Activated CD8-positive, alpha-beta T cell treated with anti-CD3 and anti-CD28 coated beads for 36 hours (primary cell): Measurements from ENCODE around the gene PCDHAC1. TPM values are rescaled to one million over a fixed set of nuclear protein-coding genes. Genes with fewer than 3 reads are reported as not detected.

Experiments
- ATAC-seq: fragments of 200-7000 bp; cut with Tn5 transposase; one replicate; pipeline ENCODE4 v1.10.0; 2021; ENCODE audit warnings: mild to moderate bottlenecking, moderate library complexity
- CTCF ChIA-PET: fragments of 350-600 bp; sonication (Branson Sonifier 250); formaldehyde crosslinking; loops from one replicate; lab custom pipeline; 2021; ENCODE audit warnings: antibody characterized with exemption; lab: Charles Lee
- POLR2A ChIA-PET: fragments of 350-600 bp; sonication (Branson Sonifier 250); formaldehyde crosslinking; loops from one replicate; lab custom pipeline; 2021; ENCODE audit warnings: antibody characterized with exemption; lab: Charles Lee
- DNase-seq: peaks from one replicate; pipeline ENCODE4 v3.0.0-alpha.2; 2020
- H3K27ac Mint-ChIP-seq: one replicate; pipeline ENCODE4 v1.8.0; 2021; ENCODE audit warnings: mild to moderate bottlenecking, mixed read lengths
- H3K27me3 Mint-ChIP-seq: one replicate; pipeline ENCODE4 v1.8.0; 2021; ENCODE audit warnings: mixed read lengths
- H3K36me3 Mint-ChIP-seq: one replicate; pipeline ENCODE4 v1.8.0; 2021; ENCODE audit warnings: low read depth, mixed read lengths
- H3K4me1 Mint-ChIP-seq: one replicate; pipeline ENCODE4 v1.8.0; 2021; ENCODE audit warnings: low read depth, mixed read lengths
- H3K4me3 Mint-ChIP-seq: one replicate; pipeline ENCODE4 v1.8.0; 2021; ENCODE audit warnings: mild to moderate bottlenecking, moderate library complexity, mixed read lengths
- H3K9me3 Mint-ChIP-seq: one replicate; pipeline ENCODE4 v1.8.0; 2021; ENCODE audit warnings: mixed read lengths
- CTCF ChIP-seq: fragments of 200-600 bp; IDR thresholded peaks from one replicate; pipeline ENCODE4 v1.8.0; 2022; ENCODE audit warnings: antibody characterized with exemption, mild to moderate bottlenecking
- intact Hi-C: fragments of 100-400 bp; cut with micrococcal nuclease; formaldehyde crosslinking; loops from one replicate; pipeline ENCODE4 v1.10.0; 2022
- total RNA-seq, 2 experiments: library from RNA; stranded (reverse); gene quantifications; one replicate each; pipeline ENCODE4 v1.2.3, GENCODE V29; 2021

The PCDHAC1 gene
- total RNA-seq, 2 experiments from 2014 or later = not detected

- ATAC-seq (no peak), DNase-seq (no peak)
- no peaks in the 10 kb centered on the region for H3K4me1 Mint-ChIP-seq
- no peak overlapping the region for H3K27ac Mint-ChIP-seq
- ChIA-PET CTCF (no interaction called here), POLR2A (no interaction called here)
- TF ChIP-seq CTCF = no peak
- intact Hi-C loops = no loop called here
- peaks cover 21% of the 10 kb centered on the region for H3K27me3 Mint-ChIP-seq
- H3K36me3 Mint-ChIP-seq = no peaks in the 10 kb centered on the region
- H3K9me3 Mint-ChIP-seq = no peaks in the 10 kb centered on the region
- H3K4me3 Mint-ChIP-seq = no peak overlapping the region
Measured at GRCh38 chr5:140962190-140962589, 36.1 kb downstream of the PCDHAC1 start.

GRCh38 chr5:140964356-140964755, 38.3 kb downstream of the PCDHAC1 start:
- ChIA-PET POLR2A (no interaction called here), CTCF (interaction anchor here (1.2 kb wide), 1 partner anchor 178 kb away, joined by 3 read pairs; the partner anchor contains the start of gene PCDHA1)
- Mint-ChIP-seq H3K27ac (no peak overlapping the region), H3K36me3 (no peaks in the 10 kb centered on the region), H3K27me3 (peaks cover 29% of the 10 kb centered on the region), H3K9me3 (no peaks in the 10 kb centered on the region), H3K4me1 (no peaks in the 10 kb centered on the region), H3K4me3 (no peak overlapping the region)
- intact Hi-C loops = no loop called here
- ATAC-seq (no peak), DNase-seq (no peak)
- no peak for TF ChIP-seq CTCF

GRCh38 chr5:140965905-140966292, 39.8 kb downstream of the PCDHAC1 start:
- ATAC-seq (no peak), DNase-seq (no peak)
- Mint-ChIP-seq H3K36me3 (no peaks in the 10 kb centered on the region), H3K4me1 (no peaks in the 10 kb centered on the region), H3K9me3 (no peaks in the 10 kb centered on the region), H3K27me3 (peaks cover 29% of the 10 kb centered on the region), H3K27ac (no peak overlapping the region), H3K4me3 (no peak overlapping the region)
- POLR2A ChIA-PET = no interaction called here
- intact Hi-C loops = no loop called here
- CTCF ChIA-PET = no interaction called here
- TF ChIP-seq CTCF = no peak

- DNase-seq (no peak), ATAC-seq (no peak)
- H3K4me1 Mint-ChIP-seq = no peaks in the 10 kb centered on the region
- no peak within 1 kb of the TSS for H3K27ac Mint-ChIP-seq
- intact Hi-C loops = no loop called here
- H3K9me3 Mint-ChIP-seq = no peaks in the 10 kb centered on the region
- no peaks in the 10 kb centered on the region for H3K36me3 Mint-ChIP-seq
- peaks cover 29% of the 10 kb centered on the region for H3K27me3 Mint-ChIP-seq
- H3K4me3 Mint-ChIP-seq = no peak within 1 kb of the TSS
- TF ChIP-seq CTCF = no peak
- ChIA-PET CTCF (no interaction called here), POLR2A (no interaction called here)
Measured at GRCh38 chr5:140966293-140967225, 40.5 kb downstream of the PCDHAC1 start, which contains the start of gene PCDHAC2. Gene PCDHAC2, plus strand, starts transcription at chr5:140966476. Its CDS starts 291 bp downstream, at chr5:140966767.

- DNase-seq (no peak), ATAC-seq (no peak)
- Mint-ChIP-seq H3K9me3 (no peaks in the 10 kb centered on the region), H3K36me3 (no peaks in the 10 kb centered on the region), H3K27me3 (peaks cover 29% of the 10 kb centered on the region), H3K4me3 (no peak overlapping the region), H3K4me1 (no peaks in the 10 kb centered on the region), H3K27ac (no peak overlapping the region)
- no peak for TF ChIP-seq CTCF
- intact Hi-C loops = no loop called here
- ChIA-PET POLR2A (no interaction called here), CTCF (no interaction called here)
Measured at GRCh38 chr5:140967226-140967893, 41.3 kb downstream of the PCDHAC1 start.
